Gastrocnemius medialis (tissue), 4 donors: Measurements from ENCODE around the gene FBN2.
"Not testable (repeated sequence)": the region's sequence is repeated elsewhere in the genome, so short reads cannot be mapped to it uniquely, and the experiment has no call there.

Experiments used
- CTCF ChIP-seq, 5 experiments: fragments of 450-650 bp in 3 of 5; fragments of 200-600 bp in 2 of 5; sonication (generic) in 2 of 5; IDR thresholded peaks in 4 of 5; conservative IDR thresholded peaks in 1 of 5; 1 replicate in 4 of 5; 2 replicates in 1 of 5; pipeline ENCODE4 v1.5.1; 2016 to 2019; ENCODE audit warnings: antibody characterized with exemption in 5 of 5, mild to moderate bottlenecking in 3 of 5, moderate library complexity in 3 of 5
- POLR2A ChIP-seq, 2 donors: fragments of 450-650 bp; IDR thresholded peaks; one replicate each; pipeline ENCODE4 v1.6.1; 2017; ENCODE audit warnings: antibody characterized with exemption in 2 of 2, mild to moderate bottlenecking in 2 of 2, moderate library complexity in 2 of 2

- not testable (repeated sequence) for TF ChIP-seq CTCF (IDR thresholded peaks at IDR 0.05 in 4 of 5, conservative IDR thresholded peaks at IDR 0.05 in 1 of 5); POLR2A (IDR thresholded peaks at IDR 0.05)
Measured at GRCh38 chr5:128321418-128321817, 216.6 kb downstream of the FBN2 start.
